A673 (cell line): ENCODE results near the gene LIPH. TPM values are rescaled to one million over a fixed set of nuclear protein-coding genes. Genes with fewer than 3 reads are reported as not detected.

Experiments used
- BruUV-seq: library from RNA; stranded (reverse); fragments of 400-500 nt; replicated peaks from 2 replicates; lab custom pipeline; 2021; lab: Mats Ljungman, UMichigan
- CTCF ChIA-PET: fragments of 300-600 bp; sonication (Branson Sonifier 250); formaldehyde crosslinking; loops from one replicate; lab custom pipeline; 2022; ENCODE audit warnings: antibody characterized with exemption; lab: Charles Lee
- POLR2A ChIA-PET: fragments of 300-600 bp; sonication (Branson Sonifier 250); formaldehyde crosslinking; loops from one replicate; lab custom pipeline; 2022; ENCODE audit warnings: antibody characterized with exemption; ENCODE audit not compliant: low non-redundant PET; lab: Charles Lee
- DNase-seq: peaks from one replicate; pipeline ENCODE4 v3.0.0-alpha.2; 2015; ENCODE audit warnings: low spot score
- H3K27ac ChIP-seq: fragments of 200-600 bp; sonication (generic); 2 replicates; pipeline ENCODE4 v1.5.1; 2016; ENCODE audit warnings: mixed run types, low read depth, mild to moderate bottlenecking, mixed read lengths, antibody characterized with exemption, low read length; ENCODE audit not compliant: poor library complexity, severe bottlenecking
- H3K27me3 ChIP-seq: fragments of 200-600 bp; sonication (generic); replicated peaks from 2 replicates; pipeline ENCODE4 v1.6.1; 2017; ENCODE audit warnings: mixed run types, low read depth, mild to moderate bottlenecking, mixed read lengths, antibody characterized with exemption, low read length; ENCODE audit not compliant: insufficient read depth, poor library complexity
- H3K36me3 ChIP-seq: fragments of 200-600 bp; sonication (generic); 2 replicates; pipeline ENCODE4 v1.6.1; 2016; ENCODE audit warnings: mixed run types, mild to moderate bottlenecking, mixed read lengths, antibody characterized with exemption, low read length; ENCODE audit not compliant: insufficient read depth, poor library complexity, severe bottlenecking
- H3K4me1 ChIP-seq: fragments of 200-600 bp; sonication (generic); 2 replicates; pipeline ENCODE4 v1.6.1; 2017; ENCODE audit warnings: mixed run types, mild to moderate bottlenecking, mixed read lengths, antibody characterized with exemption, low read length; ENCODE audit not compliant: insufficient read depth, poor library complexity, severe bottlenecking
- H3K4me3 ChIP-seq: fragments of 200-600 bp; sonication (generic); 2 replicates; pipeline ENCODE4 v1.5.1; 2016; ENCODE audit warnings: low read depth, mixed run types, mild to moderate bottlenecking, mixed read lengths, low read length; ENCODE audit not compliant: poor library complexity, severe bottlenecking
- H3K9me3 ChIP-seq: fragments of 200-600 bp; sonication (generic); 2 replicates; pipeline ENCODE4 v1.6.1; 2016; ENCODE audit warnings: mixed run types, low read depth, mild to moderate bottlenecking, mixed read lengths, antibody characterized with exemption, low read length; ENCODE audit not compliant: poor library complexity, severe bottlenecking
- EZH2 ChIP-seq: fragments of 200-600 bp; sonication (generic); IDR thresholded peaks from 2 replicates; pipeline ENCODE4 v1.6.1; 2017; ENCODE audit warnings: borderline replicate concordance, low read depth, mild to moderate bottlenecking, mixed read lengths, antibody characterized with exemption, low read length; ENCODE audit not compliant: poor library complexity, severe bottlenecking
- intact Hi-C: fragments of 100-400 bp; cut with micrococcal nuclease; formaldehyde crosslinking; loops from one replicate; pipeline ENCODE4 v1.10.0; 2022; ENCODE audit not compliant: unreplicated experiment
- total RNA-seq: library from RNA; stranded (reverse); gene quantifications from 2 replicates; pipeline ENCODE4 v1.2.3, GENCODE V29; 2021
- TF ChIP-seq, protein P1 (sequence below): fragments of 300-800, 200-600 bp; sonication (generic); conservative IDR thresholded peaks from 2 replicates; pipeline ENCODE4 v1.5.1; 2017; ENCODE audit warnings: low read depth, mild to moderate bottlenecking, antibody characterized with exemption, low read length, moderate library complexity, mixed read lengths

Gene LIPH
- total RNA-seq, 1 experiment from 2014 or later: 12.1 TPM

DNA sequence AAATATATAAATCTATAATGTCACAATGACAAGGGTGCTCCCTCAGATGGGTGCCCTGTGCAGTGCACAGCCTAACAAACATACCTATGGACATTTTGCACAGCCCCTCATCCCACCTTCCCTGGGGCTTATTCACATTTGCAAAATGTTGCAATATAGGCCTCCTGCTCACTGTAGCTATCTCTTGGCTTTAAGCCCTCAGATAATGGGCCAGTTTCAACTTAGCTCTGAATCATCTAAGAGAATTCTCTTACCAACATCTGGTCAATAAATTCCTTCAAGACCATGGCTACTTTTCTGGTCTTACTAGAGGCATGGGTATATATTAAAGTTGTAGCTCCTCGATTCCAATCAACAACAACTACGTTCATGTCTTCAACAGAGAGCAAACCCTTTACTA, 17.9 kb downstream of the LIPH start:
- no peak overlapping the region for H3K27ac ChIP-seq
- no peak for DNase-seq
- no peaks in the 10 kb centered on the region for H3K9me3 ChIP-seq
- no peak for TF ChIP-seq EZH2
- TF ChIP-seq, protein P1, sequence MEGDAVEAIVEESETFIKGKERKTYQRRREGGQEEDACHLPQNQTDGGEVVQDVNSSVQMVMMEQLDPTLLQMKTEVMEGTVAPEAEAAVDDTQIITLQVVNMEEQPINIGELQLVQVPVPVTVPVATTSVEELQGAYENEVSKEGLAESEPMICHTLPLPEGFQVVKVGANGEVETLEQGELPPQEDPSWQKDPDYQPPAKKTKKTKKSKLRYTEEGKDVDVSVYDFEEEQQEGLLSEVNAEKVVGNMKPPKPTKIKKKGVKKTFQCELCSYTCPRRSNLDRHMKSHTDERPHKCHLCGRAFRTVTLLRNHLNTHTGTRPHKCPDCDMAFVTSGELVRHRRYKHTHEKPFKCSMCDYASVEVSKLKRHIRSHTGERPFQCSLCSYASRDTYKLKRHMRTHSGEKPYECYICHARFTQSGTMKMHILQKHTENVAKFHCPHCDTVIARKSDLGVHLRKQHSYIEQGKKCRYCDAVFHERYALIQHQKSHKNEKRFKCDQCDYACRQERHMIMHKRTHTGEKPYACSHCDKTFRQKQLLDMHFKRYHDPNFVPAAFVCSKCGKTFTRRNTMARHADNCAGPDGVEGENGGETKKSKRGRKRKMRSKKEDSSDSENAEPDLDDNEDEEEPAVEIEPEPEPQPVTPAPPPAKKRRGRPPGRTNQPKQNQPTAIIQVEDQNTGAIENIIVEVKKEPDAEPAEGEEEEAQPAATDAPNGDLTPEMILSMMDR: no peak
- ChIA-PET CTCF (interaction anchor here (0.7 kb wide), 1 partner anchor 132 kb away, joined by 3 read pairs; no protein-coding TSS in a partner anchor), POLR2A (interaction anchor here (1.0 kb wide), 1 partner anchor 123 kb away, joined by 3 read pairs; no protein-coding TSS in a partner anchor)
- no peak overlapping the region for H3K4me3 ChIP-seq
- BruUV-seq: no TSS peak
- H3K4me1 ChIP-seq: peaks cover 14% of the 10 kb centered on the region
- intact Hi-C loops: no loop called here
- H3K27me3 ChIP-seq: no peaks in the 10 kb centered on the region
- H3K36me3 ChIP-seq: no peaks in the 10 kb centered on the region

GRCh38 chr3:185532901-185533300, 19.5 kb downstream of the LIPH start:
- intact Hi-C loops: no loop called here
- H3K4me1 ChIP-seq: peaks cover 9% of the 10 kb centered on the region
- no peaks in the 10 kb centered on the region for H3K36me3 ChIP-seq
- ChIA-PET POLR2A (no interaction called here), CTCF (no interaction called here)
- no peaks in the 10 kb centered on the region for H3K27me3 ChIP-seq
- no peak for DNase-seq
- BruUV-seq: no TSS peak
- TF ChIP-seq, protein P1: no peak
- TF ChIP-seq EZH2: no peak
- no peaks in the 10 kb centered on the region for H3K9me3 ChIP-seq
- H3K27ac ChIP-seq: no peak overlapping the region
- no peak overlapping the region for H3K4me3 ChIP-seq

DNA sequence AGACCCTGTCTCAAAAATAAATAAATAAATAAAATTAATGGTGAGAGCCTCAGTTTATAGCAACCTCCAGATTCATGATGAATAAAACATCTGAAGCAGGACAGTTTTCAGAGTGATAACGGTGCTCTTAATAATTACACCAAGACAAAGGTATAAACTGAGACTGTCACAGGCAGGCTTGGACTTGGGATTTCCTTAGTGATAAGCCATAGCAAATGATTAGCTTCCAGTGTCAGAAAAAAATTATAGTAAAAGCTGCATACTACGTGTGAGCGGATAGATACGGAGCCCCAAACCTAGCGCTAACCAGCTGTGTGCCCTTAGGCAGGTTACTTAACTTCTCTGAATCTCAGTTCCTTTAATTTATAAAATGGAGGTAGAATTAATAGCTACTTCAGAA, 21.5 kb downstream of the LIPH start:
- POLR2A ChIA-PET: no interaction called here

More for the DNA sequence above, 21.5 kb downstream of the LIPH start:
- no peaks in the 10 kb centered on the region for H3K27me3 ChIP-seq
- CTCF ChIA-PET: no interaction called here
- TF ChIP-seq, protein P1: no peak
- TF ChIP-seq EZH2: no peak
- no TSS peak for BruUV-seq
- H3K9me3 ChIP-seq: no peaks in the 10 kb centered on the region
- no peaks in the 10 kb centered on the region for H3K4me1 ChIP-seq
- intact Hi-C loops: no loop called here
- no peak overlapping the region for H3K27ac ChIP-seq
- DNase-seq: no peak
- H3K4me3 ChIP-seq: no peak overlapping the region
- no peaks in the 10 kb centered on the region for H3K36me3 ChIP-seq
